T-helper 9 cell (primary cell): ENCODE results near the gene ADAP1.
"Not testable (repeated sequence)": the region's sequence is repeated elsewhere in the genome, so short reads cannot be mapped to it uniquely, and the experiment has no call there.

ENCODE experiments used
- DNase-seq: peaks from one replicate; pipeline ENCODE4 v3.0.0-alpha.2; 2020

Gene ADAP1

DNA sequence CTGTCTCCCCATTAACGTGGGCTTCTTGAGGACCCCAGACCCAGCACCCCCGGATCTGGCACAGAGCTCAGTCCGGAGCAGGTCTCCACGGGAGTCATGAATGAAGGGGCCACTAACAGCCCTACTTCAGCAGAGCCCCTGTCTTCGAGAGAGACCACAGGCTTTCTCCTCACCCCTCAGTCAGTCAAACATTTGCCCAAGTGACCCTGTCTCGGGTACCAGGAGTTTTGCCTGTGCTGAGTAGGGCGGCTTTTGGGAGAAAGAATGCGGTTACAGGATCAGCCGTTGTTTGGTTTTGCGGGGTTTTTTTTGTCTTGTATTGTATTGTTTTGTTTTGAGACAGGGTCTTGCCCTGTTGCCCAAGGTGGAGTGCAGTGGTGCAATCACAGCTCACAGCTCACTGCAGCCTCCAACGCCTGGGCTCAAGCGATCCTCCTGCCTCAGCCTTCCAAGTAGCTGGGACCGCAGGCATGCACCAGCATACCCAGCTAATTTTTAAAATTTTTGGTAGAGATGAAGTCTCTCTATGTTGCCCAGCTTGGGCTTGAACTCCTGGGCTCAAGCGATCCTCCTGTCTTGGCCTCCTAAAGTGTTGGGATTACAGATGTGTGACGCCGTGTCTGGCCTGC, 16.5 kb downstream of the ADAP1 start:
- DNase-seq = no peak

DNA sequence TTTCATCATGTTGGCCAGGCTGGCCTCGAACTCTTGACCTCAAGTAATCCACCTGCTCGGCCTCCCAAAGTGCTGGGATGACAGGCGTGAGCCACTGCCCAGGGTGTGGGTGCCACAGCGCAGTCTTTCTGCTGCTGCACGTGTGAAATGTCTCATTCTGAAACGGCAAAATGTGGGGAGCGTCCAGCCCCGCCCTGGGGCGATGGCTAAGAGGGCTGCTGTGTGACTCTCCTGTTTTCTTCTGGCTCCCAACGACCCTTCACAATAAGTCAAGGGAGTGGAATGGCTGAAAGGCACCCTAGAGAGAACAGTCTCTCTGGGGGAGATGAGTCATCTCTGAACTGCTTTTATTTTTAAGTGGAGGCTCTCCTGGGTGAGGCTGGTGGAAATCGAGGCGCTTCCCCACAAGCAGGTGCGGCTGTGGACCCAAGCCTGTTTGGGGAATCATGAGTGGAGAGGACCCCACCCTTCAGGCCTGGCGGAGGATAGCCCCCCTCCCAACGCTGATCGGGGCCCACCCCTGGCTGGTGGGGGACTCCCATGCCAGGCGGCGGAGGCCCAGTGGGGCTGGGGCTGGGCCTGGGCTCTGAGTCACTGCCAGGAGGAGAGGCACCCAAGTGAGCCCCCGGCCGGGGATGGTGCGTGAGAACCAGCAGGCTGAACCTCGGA, 18.0 kb downstream of the ADAP1 start:
- DNase-seq = no peak

DNA sequence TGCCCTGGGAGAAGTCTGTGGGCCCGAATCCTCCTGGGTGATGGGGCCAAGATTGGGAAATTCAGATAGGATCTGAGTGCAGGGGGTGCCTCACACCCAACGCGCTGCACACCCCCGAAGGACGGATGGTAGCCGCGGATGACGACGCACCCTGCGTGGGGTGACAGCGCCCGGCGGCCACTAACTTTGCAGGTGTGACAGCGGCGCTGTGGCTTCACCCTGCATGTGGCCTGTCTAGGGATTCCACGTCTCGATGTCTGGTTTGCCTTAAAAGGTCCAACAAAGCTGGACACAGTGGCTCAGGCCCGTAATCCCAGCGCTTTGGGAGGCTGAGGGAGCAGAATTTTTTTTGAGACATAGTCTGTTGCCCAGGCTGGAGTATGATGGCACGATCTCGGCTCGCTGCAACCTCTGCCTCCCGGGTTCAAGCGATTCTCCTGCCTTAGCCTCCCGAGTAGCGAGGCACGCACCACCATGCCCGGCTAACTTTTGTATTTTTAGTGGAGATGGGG, 18.6 kb downstream of the ADAP1 start:
- no peak for DNase-seq

DNA sequence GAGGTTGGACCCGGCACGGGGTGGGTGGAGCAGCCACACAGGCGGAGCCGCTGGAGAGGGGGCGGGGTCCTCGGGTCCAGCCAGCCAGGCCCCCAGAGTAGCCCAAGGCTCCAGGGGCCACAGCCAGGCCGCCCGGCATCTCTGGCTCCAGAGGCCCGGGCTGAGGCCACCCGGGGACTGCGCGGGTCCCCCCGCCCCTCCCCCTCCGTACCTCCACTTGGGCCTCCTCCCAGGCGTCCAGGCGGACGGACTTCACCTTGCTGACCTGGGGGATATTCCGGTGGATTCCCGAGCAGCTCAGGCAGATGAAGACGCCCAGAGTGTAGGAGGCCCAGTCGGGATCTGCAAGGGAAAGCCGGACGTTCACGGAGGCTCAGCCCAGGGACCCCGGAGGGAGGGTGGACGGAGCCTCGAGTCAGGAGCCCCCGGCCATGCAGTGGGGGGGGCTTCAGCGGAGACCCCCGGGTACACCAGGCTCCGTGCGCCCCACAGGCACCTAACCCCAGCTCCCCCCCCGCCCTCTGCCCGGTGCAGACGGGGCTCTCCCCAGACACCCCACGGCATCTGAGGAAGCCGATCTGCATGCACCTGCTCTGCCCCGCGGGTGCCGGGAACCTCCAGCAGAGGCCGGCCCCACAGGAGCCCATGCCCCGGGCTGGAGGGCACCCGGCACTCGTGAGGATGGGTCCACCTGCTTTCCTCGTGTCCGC, 19.2 kb downstream of the ADAP1 start:
- DNase-seq = no peak

DNA sequence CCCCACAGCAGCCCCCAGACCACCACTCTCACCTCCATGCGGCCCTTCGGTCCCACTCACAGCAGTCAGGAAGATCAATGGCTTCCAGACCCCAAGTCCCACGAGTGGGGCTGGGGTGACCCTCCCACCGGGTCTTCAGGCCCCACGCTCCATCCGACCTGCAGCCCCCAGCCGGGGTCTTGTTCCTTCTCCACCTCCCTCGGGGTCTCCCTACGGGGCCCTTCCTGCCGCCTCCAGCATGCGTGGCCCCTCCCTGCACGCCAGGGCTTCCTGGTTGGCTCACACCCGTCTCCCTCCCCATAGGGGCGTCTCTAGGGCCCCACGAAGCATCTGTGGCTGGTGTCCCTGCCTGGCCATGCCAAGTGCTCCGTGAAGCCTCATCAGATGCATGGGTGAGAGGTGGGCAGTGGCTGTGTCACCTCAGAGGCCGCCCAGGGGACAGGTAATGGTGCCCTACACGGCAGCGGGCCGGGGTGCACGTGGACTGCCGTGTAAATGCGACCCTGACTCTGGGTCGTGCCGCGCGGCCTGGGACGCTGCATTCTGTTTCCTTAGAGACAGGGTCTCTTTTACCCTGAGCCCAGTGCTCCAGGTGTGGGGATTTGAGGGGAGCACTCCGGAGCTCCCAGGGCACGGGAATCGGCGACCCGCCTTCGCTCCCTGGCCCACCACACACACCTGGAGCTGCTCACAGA, 19.9 kb downstream of the ADAP1 start:
- DNase-seq = no peak

DNA sequence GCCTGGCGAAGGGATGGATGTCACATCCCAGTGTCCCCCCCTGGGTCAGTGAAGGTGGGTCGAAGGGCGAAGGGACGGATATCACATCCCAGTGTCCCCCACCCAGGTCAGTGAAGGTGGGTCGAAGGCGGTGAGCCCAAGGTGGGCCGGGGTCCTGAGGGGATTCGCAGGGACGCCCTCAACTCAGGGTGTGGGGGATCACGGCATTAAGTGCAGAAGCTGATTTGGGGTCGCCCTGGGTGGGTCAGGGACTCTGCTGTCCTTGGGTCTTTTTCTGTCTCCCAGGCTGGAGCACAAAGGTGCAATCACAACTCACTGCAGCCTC, 21.9 kb downstream of the ADAP1 start:
- no peak for DNase-seq

DNA sequence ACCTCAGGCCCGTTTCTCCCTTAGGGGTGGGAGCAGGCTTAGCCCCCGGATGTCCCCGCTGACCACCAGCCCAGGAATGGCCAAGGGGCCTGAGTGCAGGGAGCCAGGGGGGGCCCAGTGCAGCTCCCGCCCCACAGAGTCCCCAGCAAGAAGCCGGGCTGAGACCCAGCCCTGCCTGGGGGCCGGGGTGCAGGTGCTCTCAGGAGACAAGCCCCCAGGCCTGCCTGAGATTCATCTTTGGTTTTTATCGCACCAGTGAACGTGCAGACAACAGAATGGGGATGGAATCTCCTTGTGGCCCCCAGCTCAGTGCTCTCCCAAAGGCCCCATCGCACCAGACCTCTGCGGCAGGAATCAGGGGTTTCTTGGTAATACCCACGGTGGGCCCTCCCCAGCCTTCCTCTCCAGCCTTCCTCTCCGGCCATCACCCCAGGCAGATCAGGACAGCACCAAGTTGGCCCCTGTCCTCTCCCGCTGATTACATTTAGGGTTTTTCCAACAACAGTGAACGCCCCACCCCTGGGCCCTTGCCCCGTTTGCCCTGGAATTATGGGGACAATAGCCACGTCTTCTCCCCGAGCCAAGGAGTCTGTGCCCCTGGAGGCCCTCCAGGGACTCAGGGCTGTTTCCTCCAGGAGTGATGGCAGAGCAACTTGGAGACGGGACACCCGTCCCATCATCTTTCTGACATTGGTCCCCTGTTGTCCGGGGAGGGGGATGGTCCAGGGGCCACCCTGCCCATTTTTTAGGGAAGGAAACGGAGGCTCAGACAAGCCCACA, 22.4 kb downstream of the ADAP1 start:
- no peak for DNase-seq

DNA sequence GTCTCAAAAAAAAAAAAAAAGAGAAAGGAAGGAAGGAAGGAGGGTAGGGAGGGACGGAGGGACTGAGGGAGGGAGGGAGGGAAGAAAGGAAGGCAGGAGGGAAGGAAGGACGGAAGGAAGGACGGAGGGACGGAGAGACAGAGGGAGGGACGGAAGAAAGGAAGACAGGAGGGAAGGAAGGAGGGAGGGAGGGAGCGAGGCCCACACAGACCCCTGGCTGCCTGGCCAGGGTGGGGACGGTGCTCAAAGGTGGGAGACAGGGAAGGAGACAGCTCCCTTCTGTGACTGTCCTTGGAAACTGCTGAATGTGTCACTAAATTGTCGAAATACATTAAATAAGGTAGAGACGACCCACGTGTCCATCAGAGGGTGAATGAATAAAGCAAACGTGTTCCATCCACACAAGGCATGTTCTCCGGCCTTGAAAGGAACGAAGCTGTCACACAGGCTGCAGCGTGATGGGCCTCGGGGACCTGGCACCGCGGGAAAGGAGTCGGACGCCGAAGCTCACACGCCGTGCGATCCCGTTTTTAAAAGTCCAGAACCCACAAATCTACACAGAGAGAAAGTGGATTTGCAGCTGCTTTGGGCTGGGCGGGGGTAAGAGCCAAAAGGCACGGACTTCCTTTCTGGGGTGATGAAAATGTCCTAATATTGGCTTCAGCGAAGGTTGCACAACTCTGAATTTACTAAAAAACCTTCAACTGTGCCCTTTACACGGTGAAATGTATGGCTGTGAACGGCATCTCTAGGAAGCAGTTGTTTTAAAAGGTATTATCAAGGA, 23.3 kb downstream of the ADAP1 start:
- no peak for DNase-seq

DNA sequence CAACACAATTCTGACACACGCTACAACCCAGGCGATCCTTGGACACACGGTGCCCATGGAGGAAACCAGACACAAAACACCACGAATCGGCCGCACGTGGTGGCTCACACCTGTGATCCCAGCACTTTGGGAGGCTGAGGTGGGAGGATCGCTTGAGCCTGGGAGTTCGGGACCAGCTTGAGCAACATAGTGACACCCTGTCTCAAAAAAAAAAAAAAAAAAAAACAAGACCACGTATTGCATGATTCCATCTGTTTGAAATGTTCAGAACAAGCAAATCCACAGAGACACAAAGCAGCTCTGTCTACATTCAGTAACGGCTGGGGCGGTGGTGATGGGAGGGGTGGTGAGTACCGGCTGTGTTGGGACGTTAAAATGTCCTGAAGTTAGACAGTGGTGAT, 25.2 kb downstream of the ADAP1 start:
- DNase-seq = no peak

DNA sequence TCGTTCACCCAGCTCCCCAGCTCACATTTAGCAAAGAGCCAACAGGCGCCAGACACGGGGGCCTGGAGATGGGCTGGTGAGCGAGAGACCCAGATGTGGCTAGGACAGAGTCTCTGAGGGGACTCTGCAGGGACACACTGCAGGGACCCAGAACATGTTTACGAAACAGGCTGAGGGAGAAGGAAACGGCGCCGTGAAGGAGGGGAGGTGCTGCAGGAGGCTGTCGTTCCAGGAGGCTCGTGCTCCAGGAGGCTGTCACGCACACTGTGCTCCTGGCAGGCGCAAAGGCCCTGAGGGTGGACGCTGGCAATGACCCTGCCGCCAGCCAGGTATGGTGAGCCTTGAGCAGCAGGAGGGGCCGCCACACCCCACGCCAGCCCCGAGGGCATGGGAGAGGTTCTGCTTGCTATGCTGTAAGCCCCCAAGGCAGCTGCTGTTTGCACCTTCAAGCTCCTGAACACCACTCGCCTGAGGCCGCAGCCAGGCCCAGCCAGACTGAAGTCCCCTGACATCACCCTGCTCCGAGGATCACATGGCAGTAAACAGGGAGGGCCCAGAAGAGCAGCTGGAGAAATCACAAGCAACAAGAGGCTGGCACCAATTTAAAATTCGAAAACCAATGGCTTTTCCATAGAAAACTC, 27.3 kb downstream of the ADAP1 start:
- DNase-seq = no peak

DNA sequence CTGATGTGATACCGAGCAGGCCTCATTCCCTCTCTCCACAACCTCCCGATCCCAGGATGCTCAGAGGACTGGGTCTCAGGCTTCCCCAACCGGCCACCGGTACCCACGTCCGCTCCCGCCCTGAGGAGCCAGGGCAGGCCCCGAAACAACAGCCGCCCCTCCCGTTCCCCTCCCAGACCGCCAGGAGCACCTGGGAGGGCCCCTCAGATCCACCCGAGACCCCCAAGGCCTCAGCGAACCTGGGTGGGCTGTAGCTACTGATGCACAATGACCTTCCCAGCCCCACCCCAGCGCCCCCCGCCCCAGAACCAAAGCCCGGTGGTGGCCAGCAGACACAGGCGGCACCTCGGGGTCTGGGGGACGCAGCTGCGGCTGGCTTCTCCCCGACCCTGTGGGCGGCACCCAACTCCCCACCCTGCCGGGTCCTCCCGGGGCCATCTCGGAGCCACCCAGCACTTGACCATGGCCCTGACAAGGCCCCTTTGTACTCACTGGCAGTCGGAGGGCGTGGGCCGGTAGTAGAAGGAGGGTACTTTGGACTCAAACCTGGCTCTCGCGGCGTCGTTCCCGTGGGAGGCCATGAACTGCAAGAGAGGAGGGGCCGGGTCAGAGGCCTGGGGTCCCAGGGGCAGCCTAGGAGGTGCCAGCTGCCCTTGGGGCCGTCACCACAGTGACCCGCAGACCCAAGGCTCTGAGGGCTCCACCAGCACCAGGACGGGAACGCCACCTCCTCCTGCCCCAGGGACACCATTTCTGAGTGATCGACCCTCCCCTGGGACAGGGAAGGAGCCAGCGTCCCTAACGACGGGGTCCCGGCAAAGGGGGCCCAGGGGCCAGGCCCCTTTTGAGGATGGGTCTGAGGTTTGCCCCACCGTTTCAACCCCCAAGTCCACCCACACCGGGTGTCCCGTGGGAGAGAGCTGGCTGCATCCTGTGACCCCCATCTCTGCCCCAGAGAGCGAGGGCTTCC, 28.1 kb downstream of the ADAP1 start:
- no peak for DNase-seq

DNA sequence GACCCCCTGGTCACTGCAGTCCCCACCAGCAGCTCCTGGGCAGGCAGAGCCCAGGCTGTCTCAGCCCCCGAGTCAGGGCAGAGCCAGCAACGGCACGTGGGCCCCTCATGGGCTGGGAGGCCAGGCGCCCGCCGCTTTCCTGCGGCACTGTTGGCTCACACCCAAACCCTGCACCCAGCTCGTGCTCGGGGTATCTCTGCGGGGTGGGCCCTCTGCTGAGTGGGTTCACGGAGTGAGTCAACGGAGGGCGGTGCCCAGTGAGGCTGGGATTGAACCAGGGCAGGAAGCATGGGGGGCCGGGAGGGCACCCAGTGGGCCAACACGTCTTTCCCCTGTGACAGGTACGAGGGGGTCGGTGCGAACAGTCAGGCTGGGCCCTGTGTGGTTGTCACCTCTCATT, 28.9 kb downstream of the ADAP1 start:
- DNase-seq = no peak

DNA sequence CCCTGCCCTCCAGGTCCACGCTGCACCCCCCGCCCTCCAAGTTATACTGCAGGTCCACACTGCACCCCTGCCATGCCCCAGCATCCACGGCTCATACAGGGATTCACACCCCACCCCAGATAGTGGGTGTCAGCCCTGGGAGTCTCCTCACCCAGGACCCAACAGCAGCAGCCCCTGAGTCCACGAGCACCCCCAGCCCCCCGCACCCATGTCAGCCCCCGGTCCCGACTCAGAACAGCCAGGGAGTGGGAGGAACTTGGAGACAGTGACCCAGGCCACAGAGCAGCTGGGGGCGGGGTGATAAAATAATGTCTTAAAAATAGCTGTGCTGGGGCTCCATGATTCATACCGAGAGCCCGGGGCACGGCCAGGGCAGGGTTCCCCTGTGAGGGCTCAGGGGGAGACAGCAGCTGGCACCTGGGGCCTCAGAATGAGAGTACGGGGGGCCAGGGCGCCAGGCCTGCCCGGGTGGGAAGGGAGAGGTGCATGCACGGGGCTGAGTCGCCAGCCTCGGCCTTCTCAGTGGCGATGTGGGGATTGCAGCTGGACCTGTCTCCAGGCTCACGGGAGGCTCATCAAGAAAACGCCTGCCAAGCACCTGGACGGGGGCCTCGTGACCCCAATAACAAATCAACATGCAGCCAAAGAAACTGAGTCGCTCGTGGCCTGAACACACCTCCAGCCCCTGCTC, 29.8 kb downstream of the ADAP1 start:
- no peak for DNase-seq

DNA sequence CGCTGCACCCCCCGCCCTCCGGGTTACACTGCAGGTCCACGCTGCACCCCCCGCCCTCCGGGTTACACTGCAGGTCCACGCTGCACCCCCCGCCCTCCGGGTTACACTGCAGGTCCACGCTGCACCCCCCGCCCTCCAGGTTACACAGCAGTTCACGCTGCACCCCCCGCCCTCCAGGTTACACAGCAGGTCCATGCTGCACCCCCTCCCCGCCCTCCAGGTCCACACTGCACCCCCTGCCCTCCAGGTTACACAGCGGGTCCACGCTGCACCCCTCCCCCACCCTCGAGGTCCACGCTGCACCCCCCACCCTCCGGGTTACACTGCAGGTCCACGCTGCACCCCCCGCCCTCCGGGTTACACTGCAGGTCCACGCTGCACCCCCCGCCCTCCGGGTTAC, 30.4 kb downstream of the ADAP1 start:
- DNase-seq = not testable (repeated sequence)

DNA sequence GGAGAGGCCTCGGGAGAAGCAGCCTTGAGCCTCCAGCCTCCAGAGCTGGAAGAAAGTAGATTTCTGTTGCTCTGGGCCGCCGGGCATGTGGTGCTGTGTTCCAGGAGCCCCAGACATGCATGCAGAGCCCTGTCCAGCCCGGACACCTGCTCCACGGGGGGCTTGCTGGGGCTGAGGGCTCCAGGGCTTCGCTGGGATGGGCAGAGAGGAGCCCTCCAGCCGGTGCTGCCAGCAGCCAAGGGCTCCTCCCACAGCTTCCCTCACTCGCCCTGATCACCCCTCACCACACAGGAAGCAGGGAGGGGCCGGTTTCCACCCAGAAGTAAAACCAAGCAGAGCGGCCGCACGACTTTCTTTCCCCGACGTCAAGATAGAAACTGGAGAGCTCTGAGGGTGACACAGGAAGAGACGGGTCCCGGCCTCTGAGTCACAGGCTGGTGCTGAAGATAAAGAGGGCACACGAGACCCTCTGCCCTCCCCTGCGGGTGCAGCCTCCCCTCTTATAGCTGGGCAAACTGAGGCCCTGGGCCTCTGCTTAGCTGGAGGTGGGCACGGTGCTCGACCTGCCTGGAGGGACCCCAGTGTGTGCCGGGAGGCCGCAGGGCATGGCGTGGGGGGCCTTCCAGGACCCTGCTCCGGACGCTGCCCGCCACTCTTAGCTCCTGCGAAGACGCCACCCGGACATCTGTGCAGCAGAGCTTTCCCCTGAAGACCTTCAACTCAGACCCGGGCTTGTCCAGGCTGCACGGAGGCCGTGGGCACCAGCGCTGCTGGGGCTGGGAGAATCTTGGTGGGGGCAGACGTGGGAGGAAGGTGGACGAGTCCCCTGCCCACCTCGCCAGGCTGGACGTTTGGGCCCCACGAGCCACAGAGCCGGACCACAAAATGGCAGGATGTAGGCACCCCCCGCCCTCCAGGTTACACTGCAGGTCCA, 31.1 kb downstream of the ADAP1 start:
- peak; percentile 86 for DNase-seq

DNA sequence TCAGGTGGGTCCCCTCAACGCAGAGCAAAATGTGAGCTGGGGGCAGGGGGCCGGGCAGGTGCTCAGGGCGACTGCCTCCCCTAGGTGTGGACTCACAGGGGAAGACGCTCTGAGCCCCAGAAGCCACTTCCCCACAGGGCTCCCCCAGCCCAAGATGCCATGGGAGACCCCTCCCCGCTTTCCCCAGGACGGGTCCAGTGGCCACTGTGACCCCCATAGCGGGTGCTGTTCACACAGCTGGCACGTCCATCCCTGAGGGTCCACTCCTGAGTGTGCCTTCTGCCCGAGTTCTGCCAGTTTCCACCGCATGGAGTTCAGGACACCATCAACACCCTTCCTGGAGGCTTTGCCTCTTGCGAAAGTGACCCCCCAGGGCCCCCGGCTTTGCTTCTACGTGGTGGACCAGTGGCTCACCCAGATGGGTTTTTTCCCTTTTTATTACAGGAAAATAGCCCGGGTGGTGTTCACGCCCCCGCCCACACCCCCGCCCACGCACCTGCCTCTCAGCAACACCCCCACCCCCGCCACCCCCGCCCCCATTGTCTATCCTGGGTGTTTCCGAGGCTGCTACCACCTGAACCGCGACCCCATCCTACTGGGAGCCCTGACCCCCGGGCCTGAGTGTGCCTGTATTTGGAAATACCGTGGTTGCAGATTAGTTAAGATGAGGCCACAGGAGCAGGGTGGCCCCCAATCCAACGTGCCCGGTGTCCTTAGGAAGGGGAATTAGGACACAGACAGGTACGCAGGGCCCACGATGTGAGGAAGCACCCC, 32.0 kb downstream of the ADAP1 start:
- DNase-seq = peak; percentile 39

DNA sequence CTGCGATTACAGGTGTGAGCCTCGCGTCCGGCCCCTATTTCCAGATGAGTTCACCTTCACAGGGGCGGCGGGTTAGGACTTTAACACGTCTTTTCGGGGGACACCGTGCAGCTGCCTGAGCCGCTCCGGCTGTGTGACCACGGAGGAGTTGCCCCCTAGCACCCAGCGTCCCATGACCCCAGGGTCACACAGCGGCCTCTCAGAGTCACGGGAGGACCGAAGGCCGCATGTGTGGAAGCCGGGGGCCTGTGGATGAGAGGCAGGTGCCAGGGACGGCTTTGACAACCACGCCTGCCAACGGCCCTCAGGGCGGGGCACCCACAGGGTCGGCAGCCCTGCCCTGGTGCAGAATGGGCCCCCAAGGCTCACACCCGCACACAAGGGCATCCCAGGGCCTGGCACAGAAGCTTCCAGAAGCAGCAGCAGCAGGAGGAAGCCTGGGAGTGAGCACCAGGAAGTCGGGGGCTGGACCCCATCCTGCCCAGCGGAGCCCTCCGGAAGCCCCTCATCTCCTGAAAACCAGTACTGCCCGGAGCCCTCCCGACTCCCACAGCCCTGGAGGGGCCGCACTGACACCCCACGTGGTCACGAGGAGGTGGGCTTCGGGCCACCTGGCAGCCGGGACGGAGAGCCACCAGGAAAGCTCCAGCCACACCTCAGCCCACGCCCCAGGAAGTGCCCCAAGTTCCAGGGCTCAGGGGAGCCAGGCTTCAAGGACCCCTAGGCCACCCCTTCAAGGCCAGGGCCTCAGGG, 32.7 kb downstream of the ADAP1 start:
- DNase-seq = no peak
